CD4-positive, alpha-beta T cell (primary cell): ENCODE measurements around the gene PSMD3. TPM values are rescaled to one million over a fixed set of nuclear protein-coding genes. Genes with fewer than 3 reads are reported as not detected.
"Not testable (repeated sequence)": the region's sequence is repeated elsewhere in the genome, so short reads cannot be mapped to it uniquely, and the experiment has no call there.

Source experiments
- ATAC-seq: fragments of 200-7000 bp; cut with Tn5 transposase; one replicate; pipeline ENCODE4 v1.10.0; 2022; ENCODE audit warnings: mild to moderate bottlenecking; ENCODE audit not compliant: poor library complexity
- CTCF ChIA-PET: fragments of 350-600 bp; sonication (Branson Sonifier 250); formaldehyde crosslinking; loops from one replicate; lab custom pipeline; 2021; ENCODE audit warnings: antibody characterized with exemption, inconsistent platforms; lab: Charles Lee
- POLR2A ChIA-PET: fragments of 350-600 bp; sonication (Branson Sonifier 250); formaldehyde crosslinking; loops from one replicate; lab custom pipeline; 2021; ENCODE audit warnings: antibody characterized with exemption, inconsistent platforms; lab: Charles Lee
- DNase-seq, 14 experiments: peaks; one replicate each; pipeline ENCODE4 v3.0.0-alpha.2; 2013 to 2020; ENCODE audit warnings: mixed read lengths in 2 of 14
- H3K27ac ChIP-seq, 2 donors: one replicate each; pipeline versions ENCODE4 v1.5.1 to v1.7.0; 2013; ENCODE audit warnings: low read length in 2 of 2, low read depth in 1 of 2, mild to moderate bottlenecking in 1 of 2
- H3K27me3 ChIP-seq, 2 experiments: 1 replicate in 1 of 2; 2 replicates in 1 of 2; pipeline versions ENCODE4 v1.6.1 to v1.7.0; 2013; ENCODE audit warnings: low read length in 2 of 2, control low read depth in 1 of 2, mild to moderate bottlenecking in 1 of 2, moderate library complexity in 1 of 2; ENCODE audit not compliant: insufficient read depth in 2 of 2, control insufficient read depth in 1 of 2
- H3K36me3 ChIP-seq: one replicate; pipeline ENCODE4 v1.6.1; 2013; ENCODE audit warnings: low read length, control low read depth; ENCODE audit not compliant: insufficient read depth
- H3K4me1 ChIP-seq: one replicate; pipeline ENCODE4 v1.6.1; 2013; ENCODE audit warnings: low read length, control low read depth; ENCODE audit not compliant: insufficient read depth
- H3K4me3 ChIP-seq: one replicate; pipeline ENCODE4 v1.5.1; 2013; ENCODE audit warnings: mild to moderate bottlenecking, low read length, moderate library complexity
- H3K9me3 ChIP-seq, 2 experiments: 1 replicate in 1 of 2; 2 replicates in 1 of 2; pipeline versions ENCODE4 v1.6.1 to v1.7.0; 2013; ENCODE audit warnings: low read length in 2 of 2, mild to moderate bottlenecking in 2 of 2, control low read depth in 1 of 2, moderate library complexity in 1 of 2; ENCODE audit not compliant: control insufficient read depth in 1 of 2, insufficient read depth in 1 of 2
- H3K27ac Mint-ChIP-seq: one replicate; pipeline ENCODE4 v1.8.0; 2020; ENCODE audit warnings: mixed read lengths
- H3K27me3 Mint-ChIP-seq: one replicate; pipeline ENCODE4 v1.8.0; 2021; ENCODE audit warnings: mixed read lengths
- H3K36me3 Mint-ChIP-seq: one replicate; pipeline ENCODE4 v1.8.0; 2021; ENCODE audit warnings: low read depth, mixed read lengths
- H3K4me1 Mint-ChIP-seq: one replicate; pipeline ENCODE4 v1.8.0; 2021; ENCODE audit warnings: low read depth, mixed read lengths
- H3K4me3 Mint-ChIP-seq: one replicate; pipeline ENCODE4 v1.8.0; 2020; ENCODE audit warnings: mild to moderate bottlenecking, mixed read lengths
- H3K9me3 Mint-ChIP-seq: one replicate; pipeline ENCODE4 v1.8.0; 2020; ENCODE audit warnings: mixed read lengths
- CTCF ChIP-seq: fragments of 200-600 bp; IDR thresholded peaks from one replicate; pipeline ENCODE4 v1.8.0; 2022; ENCODE audit warnings: antibody characterized with exemption, mild to moderate bottlenecking
- intact Hi-C, 2 experiments: fragments of 100-400 bp; cut with DNase I in 1 of 2; cut with micrococcal nuclease in 1 of 2; formaldehyde crosslinking; loops; one replicate each; pipeline versions ENCODE4 v1.15.1 to v1.9.0; 2023 to 2025; cut with DNase I, micrococcal nuclease
- total RNA-seq, 174 experiments: library from RNA in 2 of 174; stranded (reverse) in 2 of 174; gene quantifications; one replicate each; pipeline ENCODE4 v1.2.3 and lab custom pipeline; 2021 to 2026

The PSMD3 gene
- total RNA-seq, 2 experiments from 2014 or later = 66.7 to 71.9 TPM

GRCh38 chr17:39944393-39944711 lies 36.3 kb upstream of the PSMD3 start:
- no peak for DNase-seq

GRCh38 chr17:39946551-39947330 lies 33.9 kb upstream of the PSMD3 start:
- peaks cover 3% of the 10 kb centered on the region for H3K4me1 ChIP-seq
- Mint-ChIP-seq H3K36me3 (no peaks in the 10 kb centered on the region), H3K4me3 (no peak overlapping the region), H3K27ac (no peak overlapping the region), H3K27me3 (no peaks in the 10 kb centered on the region), H3K9me3 (no peaks in the 10 kb centered on the region), H3K4me1 (peaks cover 16% of the 10 kb centered on the region)
- H3K4me3 ChIP-seq = no peak overlapping the region
- DNase-seq (no peak), ATAC-seq (no peak)
- no peak overlapping the region for H3K27ac ChIP-seq
- intact Hi-C loops = no loop called here
- H3K36me3 ChIP-seq = no peaks in the 10 kb centered on the region
- POLR2A ChIA-PET = no interaction called here
- TF ChIP-seq CTCF = no peak
- no peaks in the 10 kb centered on the region for H3K9me3 ChIP-seq
- CTCF ChIA-PET = no interaction called here
- no peaks in the 10 kb centered on the region for H3K27me3 ChIP-seq

More at GRCh38 chr17:39944393-39944711, 36.3 kb upstream of the PSMD3 start:
- Mint-ChIP-seq H3K27ac (no peak overlapping the region), H3K4me3 (no peak overlapping the region), H3K27me3 (no peaks in the 10 kb centered on the region), H3K9me3 (no peaks in the 10 kb centered on the region), H3K36me3 (no peaks in the 10 kb centered on the region), H3K4me1 (peaks cover 24% of the 10 kb centered on the region)
- H3K27ac ChIP-seq = no peak overlapping the region
- H3K4me3 ChIP-seq = no peak overlapping the region
- no peak for ATAC-seq
- H3K36me3 ChIP-seq = no peaks in the 10 kb centered on the region
- H3K27me3 ChIP-seq = no peaks in the 10 kb centered on the region
- peaks cover 13% of the 10 kb centered on the region for H3K4me1 ChIP-seq
- no peak for TF ChIP-seq CTCF
- ChIA-PET CTCF (no interaction called here), POLR2A (no interaction called here)
- intact Hi-C loops = no loop called here
- H3K9me3 ChIP-seq = no peaks in the 10 kb centered on the region

- H3K9me3 ChIP-seq, H3K27ac ChIP-seq, H3K9me3 Mint-ChIP-seq, POLR2A ChIA-PET, H3K4me3 ChIP-seq, intact Hi-C loops, ATAC-seq, H3K4me3 Mint-ChIP-seq, H3K27me3 Mint-ChIP-seq, H3K36me3 Mint-ChIP-seq, H3K27me3 ChIP-seq, H3K36me3 ChIP-seq: not testable (repeated sequence)
- H3K4me1 Mint-ChIP-seq = peaks cover 24% of the 10 kb centered on the region
- DNase-seq = peak in 1 of 14 experiments; percentile 27
- peaks cover 15% of the 10 kb centered on the region for H3K4me1 ChIP-seq
- peak overlapping the region; percentile 14 for H3K27ac Mint-ChIP-seq
- CTCF ChIA-PET = interaction anchor here (1.3 kb wide), 1 partner anchor 19 kb away, joined by 4 read pairs; no protein-coding TSS in a partner anchor
Measured at GRCh38 chr17:39948489-39948828, 32.1 kb upstream of the PSMD3 start.

GRCh38 chr17:39949028-39949427 lies 31.6 kb upstream of the PSMD3 start:
- Histone ChIP-seq H3K27me3 (no peaks in the 10 kb centered on the region), H3K4me3 (no peak overlapping the region), H3K27ac (no peak overlapping the region), H3K36me3 (no peaks in the 10 kb centered on the region), H3K9me3 (no peaks in the 10 kb centered on the region), H3K4me1 (peaks cover 20% of the 10 kb centered on the region)
- Mint-ChIP-seq H3K27ac (peak overlapping the region; percentile 14), H3K27me3 (no peaks in the 10 kb centered on the region), H3K4me1 (peaks cover 28% of the 10 kb centered on the region), H3K36me3 (no peaks in the 10 kb centered on the region), H3K4me3 (no peak overlapping the region), H3K9me3 (no peaks in the 10 kb centered on the region)
- TF ChIP-seq CTCF = no peak
- POLR2A ChIA-PET = no interaction called here
- CTCF ChIA-PET = no interaction called here
- no peak for DNase-seq
- intact Hi-C loops = no loop called here
- no peak for ATAC-seq
